A673 (cell line): ENCODE data around the gene ZFAND4.

Experiments used
- CTCF ChIP-seq: fragments of 300-800, 200-600 bp; sonication (generic); conservative IDR thresholded peaks from 2 replicates; pipeline ENCODE4 v1.5.1; 2017; ENCODE audit warnings: low read depth, mild to moderate bottlenecking, antibody characterized with exemption, low read length, moderate library complexity, mixed read lengths
- EZH2 ChIP-seq: fragments of 200-600 bp; sonication (generic); IDR thresholded peaks from 2 replicates; pipeline ENCODE4 v1.6.1; 2017; ENCODE audit warnings: borderline replicate concordance, low read depth, mild to moderate bottlenecking, mixed read lengths, antibody characterized with exemption, low read length; ENCODE audit not compliant: poor library complexity, severe bottlenecking

- TF ChIP-seq CTCF: no peak
- no peak for TF ChIP-seq EZH2
Observed at GRCh38 chr10:45660876-45661411, 11.6 kb downstream of the ZFAND4 start.
